Fibroblast of peridontal ligament (primary cell): Measurements from ENCODE around the gene ZSCAN5B.

Source experiments
- DNase-seq: peaks from one replicate; pipeline ENCODE4 v3.0.0-alpha.2; 2010; ENCODE audit errors: extremely low read depth

Gene ZSCAN5B

DNA sequence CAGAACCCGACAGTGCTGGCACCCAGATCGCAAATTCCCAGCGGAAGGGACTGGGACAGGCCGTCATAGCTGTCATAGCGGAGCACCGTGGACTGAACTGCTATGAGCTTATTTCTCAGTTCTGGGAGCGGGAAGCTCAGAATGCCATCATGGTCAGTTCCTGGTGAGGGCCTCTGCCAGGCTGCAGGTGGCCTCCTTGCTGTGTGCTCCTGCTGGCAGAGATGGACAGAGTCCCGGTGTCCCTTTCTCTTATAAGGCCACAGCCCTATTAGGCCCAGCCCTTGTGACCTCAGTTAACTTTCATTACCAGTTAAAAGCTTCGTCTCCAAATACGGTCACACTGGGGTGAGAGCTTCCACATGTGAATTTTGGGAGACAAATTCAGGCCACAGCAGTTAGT is 51.9 kb downstream of the ZSCAN5B start:
- DNase-seq, result no peak

DNA sequence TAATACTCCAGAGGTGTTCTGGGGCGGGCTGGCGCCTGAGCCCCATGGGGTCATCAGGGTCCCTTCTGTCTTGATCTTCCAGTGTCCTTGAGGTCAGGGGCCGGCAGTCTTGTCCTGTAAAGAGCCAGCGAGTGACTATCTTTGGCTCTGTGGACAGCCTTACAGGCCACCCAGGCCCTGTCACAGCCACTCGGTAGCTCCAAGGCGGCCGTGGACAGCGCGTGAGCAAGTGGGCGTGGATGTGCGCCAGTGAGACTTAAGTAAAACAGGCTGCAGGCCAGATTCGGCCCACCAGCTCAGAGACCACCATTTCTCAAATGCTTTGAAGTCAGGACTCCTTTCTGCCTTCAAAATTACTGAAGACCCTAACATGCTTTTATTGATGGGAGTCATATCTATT is 52.8 kb downstream of the ZSCAN5B start:
- DNase-seq, result no peak

DNA sequence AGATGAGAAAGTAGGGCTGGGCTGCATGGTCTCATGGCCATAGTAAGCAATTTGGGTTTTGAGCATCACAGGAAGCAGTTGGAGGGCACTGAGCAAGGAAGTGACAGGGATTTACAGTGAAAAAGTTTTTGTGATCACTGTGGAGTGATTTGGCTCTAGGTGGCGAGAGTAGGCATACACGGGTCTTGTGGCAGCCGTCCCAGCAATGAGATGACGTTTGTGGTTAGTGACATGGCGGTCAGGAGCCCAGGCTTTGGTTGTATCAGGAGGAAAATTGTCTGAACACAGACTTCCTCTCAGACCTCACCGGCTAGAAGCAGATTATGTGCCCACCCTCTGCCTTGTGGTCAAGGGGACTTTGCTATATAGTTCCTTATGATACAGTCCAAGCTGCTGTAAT is 53.2 kb downstream of the ZSCAN5B start:
- peak; percentile 23 for DNase-seq

DNA sequence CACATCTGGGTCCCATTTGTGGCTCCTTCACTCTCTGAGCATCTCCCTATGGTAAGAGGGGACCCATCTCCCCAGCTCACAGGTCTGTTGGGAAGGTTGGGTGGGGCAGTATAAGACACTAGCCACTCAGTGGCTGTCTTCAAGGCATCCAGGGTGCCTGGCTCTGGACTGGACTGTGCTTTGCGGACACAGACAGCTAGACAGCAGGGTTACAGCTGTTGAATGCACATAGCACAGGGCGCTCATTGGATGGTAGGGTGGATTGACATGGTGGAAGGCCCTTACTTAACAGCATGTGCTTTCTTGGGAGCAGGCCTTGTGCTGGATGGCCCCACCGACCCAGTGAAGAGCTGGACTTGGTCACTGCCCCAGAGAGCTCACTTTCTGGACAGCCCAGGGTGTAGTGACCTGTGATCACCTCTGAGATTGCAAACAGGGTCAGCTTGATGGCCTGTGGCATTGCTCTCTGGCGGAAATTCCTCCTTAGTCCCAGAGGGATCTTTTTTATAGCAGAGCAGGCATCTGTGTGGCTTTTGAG is 54.6 kb downstream of the ZSCAN5B start:
- no peak for DNase-seq

DNA sequence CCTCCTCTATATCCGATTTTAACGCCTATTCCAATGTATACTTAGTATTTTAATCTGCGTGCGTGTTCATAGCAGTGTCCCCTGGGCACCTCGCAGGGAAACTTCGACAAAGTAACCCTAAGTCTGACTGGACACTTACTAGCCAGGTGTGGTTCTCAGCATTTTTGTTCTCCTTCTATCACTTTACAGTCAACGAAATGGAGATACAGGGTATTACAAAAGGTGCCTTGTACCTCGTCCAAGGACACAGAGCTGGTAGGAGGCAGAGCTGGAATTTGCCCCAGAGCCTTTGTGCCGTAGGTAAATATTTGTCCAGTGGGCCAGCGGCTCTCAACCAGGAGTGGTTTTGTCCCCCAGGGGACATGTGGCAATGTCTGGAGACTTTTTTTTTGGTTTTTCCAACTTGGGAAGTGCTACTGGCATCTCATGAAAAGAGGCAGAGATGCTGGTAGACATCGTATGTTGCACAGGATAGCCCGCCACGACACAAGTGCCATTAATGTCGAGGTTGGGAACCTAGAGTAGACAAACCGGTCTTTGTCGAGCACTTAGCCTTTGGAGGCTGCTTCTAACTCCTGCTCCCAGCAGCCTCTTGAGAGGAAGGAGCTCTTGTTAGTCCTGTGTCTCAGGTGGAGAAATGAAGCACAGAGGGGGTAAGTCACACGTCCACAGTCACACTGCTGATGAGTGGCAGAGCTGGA is 55.3 kb downstream of the ZSCAN5B start:
- no peak for DNase-seq

DNA sequence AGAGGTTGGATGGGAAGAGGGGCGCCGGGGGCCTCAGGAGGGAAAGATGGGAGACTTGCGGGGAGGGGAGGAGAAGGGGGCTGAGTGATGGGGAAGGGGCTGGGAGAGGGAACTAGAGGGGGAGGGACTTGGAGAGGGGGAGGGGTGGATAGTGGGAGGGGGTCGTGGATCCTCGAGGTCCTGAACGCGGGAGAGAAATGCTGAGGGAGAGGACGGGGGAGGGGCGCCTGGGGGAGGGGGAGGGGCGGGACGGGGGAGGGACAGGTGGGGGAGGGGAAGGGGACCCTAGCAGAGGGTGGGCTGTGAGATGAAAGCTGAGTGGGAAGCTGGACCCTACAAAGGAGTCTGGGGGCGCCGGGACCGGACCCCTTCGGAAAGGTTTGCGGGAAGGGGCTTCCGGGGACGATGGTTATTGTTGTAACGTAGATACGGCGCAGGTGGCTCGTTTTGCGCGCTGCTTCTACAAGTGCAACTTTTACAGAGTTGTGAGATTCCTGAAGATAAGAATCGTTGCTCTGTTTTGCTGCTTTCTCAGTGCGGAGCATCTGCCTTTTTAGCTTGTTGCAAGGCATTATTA is 56.1 kb downstream of the ZSCAN5B start:
- DNase-seq, result peak; percentile 24

DNA sequence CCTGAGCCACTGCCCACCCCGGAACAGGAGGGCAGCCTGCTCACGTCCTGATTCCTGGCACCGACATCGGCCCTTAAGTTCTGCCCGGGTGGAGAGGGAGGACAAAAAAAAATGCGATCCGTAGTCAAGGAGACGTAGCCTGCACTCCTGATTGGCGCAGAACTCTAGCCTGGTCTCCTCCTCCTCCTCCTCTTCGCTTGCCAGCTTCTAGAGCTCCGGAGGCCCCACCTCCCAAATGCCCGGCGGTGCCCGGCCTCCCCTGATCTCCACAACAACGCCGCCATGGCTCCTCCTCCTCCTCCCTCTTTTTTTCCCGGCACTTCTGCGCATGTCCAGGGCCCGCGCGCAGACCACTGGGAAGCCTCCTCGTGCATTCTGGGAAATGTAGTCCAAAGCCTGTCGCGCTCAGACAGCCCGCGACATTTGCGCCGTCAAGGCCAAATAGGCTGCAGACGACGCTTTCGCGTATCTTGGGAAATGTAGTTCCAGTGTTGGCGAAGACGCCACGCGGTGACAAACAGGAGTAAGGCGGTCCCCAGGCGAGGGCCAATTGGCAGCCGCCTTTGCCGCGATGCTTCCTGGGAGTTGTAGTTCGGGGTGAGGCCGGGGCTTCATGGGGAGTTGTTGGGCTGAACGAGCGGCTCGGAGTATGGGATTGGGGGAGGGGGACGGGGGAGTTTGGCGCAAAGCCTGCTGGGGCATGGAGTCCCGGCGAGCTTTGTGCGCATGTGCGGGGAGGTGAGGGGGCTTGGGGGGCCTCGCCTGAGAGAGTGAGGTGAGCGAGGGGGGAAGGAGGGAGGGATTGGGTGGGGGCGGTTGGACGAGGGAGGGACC is 56.8 kb downstream of the ZSCAN5B start, which contains the start of gene ZNF444:
ZNF444 (plus strand) TSS at position 705 of the 834 bp plus-strand sequence. CDS start 5,625 bp downstream, outside the sequence.
- peak; percentile 99 for DNase-seq

DNA sequence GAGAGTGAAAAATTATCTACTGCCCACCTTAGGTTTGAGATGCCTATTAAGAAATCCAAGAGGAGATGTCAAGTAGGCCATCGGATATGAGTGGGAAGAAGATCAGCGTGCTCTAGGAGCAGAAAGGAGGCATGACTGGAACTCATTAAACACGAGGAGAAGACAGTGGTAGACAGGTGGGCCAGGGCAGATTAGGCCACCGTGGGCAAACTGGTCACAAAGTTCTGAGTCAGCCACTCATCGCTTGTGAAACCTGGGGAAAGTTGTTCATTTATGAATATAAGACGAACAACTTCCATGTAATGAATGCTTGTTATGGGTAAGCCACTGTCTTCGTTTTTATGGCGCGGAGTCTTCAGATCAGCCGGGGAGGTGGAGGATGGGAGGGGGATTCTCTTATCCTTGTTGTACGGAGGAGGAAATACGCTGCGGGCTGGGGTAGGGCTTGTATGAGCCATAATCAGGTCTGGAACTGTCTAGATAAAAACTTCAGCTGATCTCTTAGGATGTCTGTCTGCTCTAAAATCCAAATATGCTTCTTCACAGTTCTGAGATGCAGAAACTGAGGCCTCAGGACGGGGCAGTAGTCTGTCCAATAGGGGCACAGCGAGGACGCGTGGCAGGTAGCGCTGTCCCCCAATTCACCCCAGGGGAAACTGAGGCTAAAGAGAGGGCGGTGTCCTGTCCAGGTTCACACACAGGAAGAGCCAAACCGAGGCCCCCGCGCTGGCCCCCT is 57.6 kb downstream of the ZSCAN5B start:
- peak; percentile 7 for DNase-seq
